ENCODE data around the gene HNRNPM.

DNA sequence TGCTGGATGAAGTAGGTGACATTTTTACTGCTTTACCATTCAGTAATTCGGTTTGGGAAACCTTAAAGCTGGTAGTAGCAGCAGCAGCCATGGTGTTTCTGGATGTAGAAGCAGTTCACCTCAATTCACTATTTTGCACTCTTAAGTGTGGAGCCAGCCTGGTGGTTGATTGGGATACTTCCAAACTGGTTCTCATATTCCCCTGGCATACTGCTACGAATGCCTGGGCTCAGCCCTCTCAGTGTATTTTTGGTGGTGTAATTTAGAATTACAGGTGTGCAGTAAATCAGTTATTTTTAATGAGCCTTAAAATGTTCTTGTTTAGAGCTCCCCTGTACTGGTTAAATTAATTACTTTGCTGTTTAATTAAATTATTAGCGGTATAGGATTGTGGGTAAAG lies 12.4 kb downstream of the HNRNPM start:
- TF ChIP-seq CTCF (IDR thresholded peaks at IDR 0.05; ENCODE audit: low read depth, low read length): no peak
- TF ChIP-seq, protein P1, sequence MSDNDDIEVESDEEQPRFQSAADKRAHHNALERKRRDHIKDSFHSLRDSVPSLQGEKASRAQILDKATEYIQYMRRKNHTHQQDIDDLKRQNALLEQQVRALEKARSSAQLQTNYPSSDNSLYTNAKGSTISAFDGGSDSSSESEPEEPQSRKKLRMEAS (IDR thresholded peaks at IDR 0.05; ENCODE audit: low read depth, low read length): no peak

Data from NB4 (cell line).